HAP-1 (cell line): Measurements from ENCODE around the gene BICD2.

Source experiments
- DNase-seq, 2 experiments: peaks; one replicate each; pipeline ENCODE4 v3.0.0-alpha.2; 2016 to 2020; ENCODE audit warnings: low spot score in 2 of 2
- H3K27me3 ChIP-seq: fragments of 250-450 bp; sonication (Bioruptor Pico); 2 replicates; pipeline ENCODE4 v1.5.1; 2020; ENCODE audit warnings: low read depth, mild to moderate bottlenecking, moderate library complexity
- H3K36me3 ChIP-seq: fragments of 250-450 bp; sonication (Bioruptor Pico); replicated peaks from 2 replicates; pipeline ENCODE4 v1.5.1; 2020; ENCODE audit warnings: mild to moderate bottlenecking
- H3K4me1 ChIP-seq: fragments of 250-450 bp; sonication (Bioruptor Pico); 2 replicates; pipeline ENCODE4 v1.5.1; 2020; ENCODE audit warnings: mild to moderate bottlenecking
- H3K4me3 ChIP-seq: fragments of 250-450 bp; sonication (Bioruptor Pico); 2 replicates; pipeline ENCODE4 v1.5.1; 2020; ENCODE audit warnings: mild to moderate bottlenecking, moderate library complexity
- H3K9me3 ChIP-seq: fragments of 250-450 bp; sonication (Bioruptor Pico); 2 replicates; pipeline ENCODE4 v1.5.1; 2020; ENCODE audit warnings: mild to moderate bottlenecking, moderate library complexity
- in situ Hi-C: fragments of 300-500 bp; cut with MboI; formaldehyde crosslinking; loops from 3 replicates; pipeline ENCODE4 v1.14.3; 2020; ENCODE audit warnings: low sequenced_read_pairs, inconsistent platforms, mixed read lengths

Gene BICD2

GRCh38 chr9:92664394-92665152, 100.1 kb downstream of the BICD2 start:
- no peak for DNase-seq
- Histone ChIP-seq H3K27me3 (no peaks in the 10 kb centered on the region), H3K9me3 (no peaks in the 10 kb centered on the region), H3K36me3 (no peaks in the 10 kb centered on the region; the same call in 1 of the 2 replicates), H3K4me1 (peaks cover 4% of the 10 kb centered on the region; the same call in 1 of the 2 replicates), H3K4me3 (no peak overlapping the region)
- in situ Hi-C loops = no loop called here

GRCh38 chr9:92663951-92664350, 100.7 kb downstream of the BICD2 start:
- Histone ChIP-seq H3K36me3 (peaks cover 4% of the 10 kb centered on the region), H3K4me1 (peaks cover 3% of the 10 kb centered on the region; the same call in 1 of the 2 replicates), H3K27me3 (no peaks in the 10 kb centered on the region), H3K4me3 (no peak overlapping the region), H3K9me3 (no peaks in the 10 kb centered on the region)
- DNase-seq = no peak
- in situ Hi-C loops = no loop called here

- in situ Hi-C loops = no loop called here
- H3K9me3 ChIP-seq = no peaks in the 10 kb centered on the region
- no peaks in the 10 kb centered on the region for H3K27me3 ChIP-seq
- H3K4me3 ChIP-seq = no peak overlapping the region
- no peak for DNase-seq
- H3K36me3 ChIP-seq = peaks cover 9% of the 10 kb centered on the region
- no peaks in the 10 kb centered on the region for H3K4me1 ChIP-seq
Measured at GRCh38 chr9:92663126-92663525, 101.5 kb downstream of the BICD2 start.

GRCh38 chr9:92661743-92662142, 102.9 kb downstream of the BICD2 start:
- no peak for DNase-seq
- Histone ChIP-seq H3K9me3 (no peaks in the 10 kb centered on the region), H3K27me3 (no peaks in the 10 kb centered on the region), H3K4me1 (no peaks in the 10 kb centered on the region), H3K36me3 (peaks cover 10% of the 10 kb centered on the region), H3K4me3 (no peak overlapping the region)
- in situ Hi-C loops = no loop called here
